IMR-90 (cell line): ENCODE data around the gene CLDN22. TPM values are rescaled to one million over a fixed set of nuclear protein-coding genes. Genes with fewer than 3 reads are reported as not detected.

Source experiments
- ATAC-seq: fragments of 200-7000 bp; cut with Tn5 transposase; 2 replicates; pipeline ENCODE4 v1.9.1; 2020; ENCODE audit warnings: low read depth, mild to moderate bottlenecking, moderate library complexity
- BruUV-seq: library from RNA; stranded (reverse); fragments of 400-500 nt; replicated peaks from 2 replicates; lab custom pipeline; 2021; lab: Mats Ljungman, UMichigan
- CTCF ChIA-PET: fragments of 300-600 bp; formaldehyde crosslinking; extraction: SDS; loops from one replicate; lab custom pipeline; 2021; ENCODE audit warnings: antibody characterized with exemption; lab: Yijun Ruan, JAX
- POLR2A ChIA-PET: fragments of 300-600 bp; sonication (Branson Sonifier 250); formaldehyde crosslinking; loops from one replicate; lab custom pipeline; 2022; ENCODE audit warnings: antibody characterized with exemption; ENCODE audit not compliant: unreplicated experiment; lab: Charles Lee
- DNase-seq: peaks from one replicate; pipeline ENCODE4 v3.0.0; 2013
- H2AFZ ChIP-seq: replicated peaks from 2 replicates; pipeline ENCODE3; 2013; ENCODE audit warnings: low read length, mild to moderate bottlenecking; ENCODE audit not compliant: poor library complexity
- H2AK5ac ChIP-seq: 2 replicates; pipeline ENCODE4 v1.6.1; 2013; ENCODE audit warnings: low read depth, low read length, inconsistent platforms
- H2AK9ac ChIP-seq: replicated peaks from 2 replicates; pipeline ENCODE3; 2013; ENCODE audit warnings: mild to moderate bottlenecking, low read depth, low read length, moderate library complexity; ENCODE audit not compliant: poor library complexity
- H2BK120ac ChIP-seq: 2 replicates; pipeline ENCODE4 v1.6.1; 2013; ENCODE audit warnings: low read depth, low read length, inconsistent platforms
- H2BK15ac ChIP-seq: 3 replicates; pipeline ENCODE4 v1.6.1; 2013; ENCODE audit warnings: low read depth, low read length, inconsistent platforms
- H2BK20ac ChIP-seq: 2 replicates; pipeline ENCODE4 v1.6.1; 2013; ENCODE audit warnings: low read depth, mild to moderate bottlenecking, inconsistent platforms, low read length, moderate library complexity
- H2BK5ac ChIP-seq: 2 replicates; pipeline ENCODE4 v1.6.1; 2013; ENCODE audit warnings: mild to moderate bottlenecking, low read depth, low read length, inconsistent platforms; ENCODE audit not compliant: poor library complexity, severe bottlenecking
- H3K14ac ChIP-seq: replicated peaks from 2 replicates; pipeline ENCODE4 v1.6.1; 2013; ENCODE audit warnings: low read depth, low read length, inconsistent platforms
- H3K18ac ChIP-seq: 2 replicates; pipeline ENCODE4 v1.6.1; 2013; ENCODE audit warnings: low read depth, low read length, control low read depth
- H3K23ac ChIP-seq: 2 replicates; pipeline ENCODE4 v1.6.1; 2013; ENCODE audit warnings: low read depth, low read length, inconsistent platforms
- H3K27ac ChIP-seq: 2 replicates; pipeline ENCODE4 v1.5.1; 2013; ENCODE audit warnings: mild to moderate bottlenecking, control low read depth, low read length; ENCODE audit not compliant: insufficient read depth
- H3K27me3 ChIP-seq: 2 replicates; pipeline ENCODE4 v1.6.1; 2013; ENCODE audit warnings: low read length; ENCODE audit not compliant: control insufficient read depth, insufficient read depth
- H3K36me3 ChIP-seq: 2 replicates; pipeline ENCODE4 v1.6.1; 2013; ENCODE audit warnings: low read length, mixed read lengths; ENCODE audit not compliant: control insufficient read depth, insufficient read depth
- H3K4ac ChIP-seq: 2 replicates; pipeline ENCODE4 v1.6.1; 2013; ENCODE audit warnings: low read depth, low read length, inconsistent platforms
- H3K4me1 ChIP-seq: 2 replicates; pipeline ENCODE4 v1.6.1; 2013; ENCODE audit warnings: low read length, mixed read lengths; ENCODE audit not compliant: control insufficient read depth, insufficient read depth
- H3K4me2 ChIP-seq: 2 replicates; pipeline ENCODE4 v1.6.1; 2013; ENCODE audit warnings: low read depth, mild to moderate bottlenecking, control low read depth, low read length, moderate library complexity
- H3K4me3 ChIP-seq: 2 replicates; pipeline ENCODE4 v1.5.1; 2013; ENCODE audit warnings: low read depth, mild to moderate bottlenecking, control low read depth, low read length, moderate library complexity; ENCODE audit not compliant: insufficient read depth
- H3K56ac ChIP-seq: 2 replicates; pipeline ENCODE4 v1.6.1; 2013; ENCODE audit warnings: low read length, inconsistent platforms; ENCODE audit not compliant: insufficient read depth; ENCODE audit errors: extremely low read depth
- H3K79me1 ChIP-seq, 2 experiments: 2 replicates each; pipeline ENCODE4 v1.6.1; 2013; ENCODE audit warnings: low read length in 2 of 2, inconsistent platforms in 1 of 2, low read depth in 1 of 2
- H3K9ac ChIP-seq: 2 replicates; pipeline ENCODE4 v1.6.1; 2013; ENCODE audit warnings: low read depth, low read length, control low read depth
- H3K9me1 ChIP-seq: 2 replicates; pipeline ENCODE4 v1.6.1; 2013; ENCODE audit warnings: low read length, inconsistent platforms; ENCODE audit not compliant: insufficient read depth
- H3K9me3 ChIP-seq: 2 replicates; pipeline ENCODE4 v1.6.1; 2013; ENCODE audit warnings: low read length; ENCODE audit not compliant: control insufficient read depth, insufficient read depth
- H4K20me1 ChIP-seq: 2 replicates; pipeline ENCODE4 v1.6.1; 2013; ENCODE audit warnings: low read length, inconsistent platforms; ENCODE audit not compliant: insufficient read depth
- H4K5ac ChIP-seq: 2 replicates; pipeline ENCODE4 v1.6.1; 2013; ENCODE audit warnings: mild to moderate bottlenecking, low read depth, low read length, control low read depth
- H4K8ac ChIP-seq, 2 experiments: 2 replicates each; pipeline ENCODE4 v1.6.1; 2013; ENCODE audit warnings: low read depth in 2 of 2, low read length in 2 of 2, control low read depth in 1 of 2, inconsistent platforms in 1 of 2
- H4K91ac ChIP-seq: 2 replicates; pipeline ENCODE4 v1.6.1; 2013; ENCODE audit warnings: low read depth, low read length, inconsistent platforms; ENCODE audit not compliant: insufficient read depth
- CEBPB ChIP-seq: IDR thresholded peaks from 2 replicates; pipeline ENCODE4 v1.6.1; 2012; ENCODE audit warnings: low read depth, low read length, improper control_type of control experiment
- FOS ChIP-seq: fragments of 150-350 bp; IDR thresholded peaks from 2 replicates; pipeline ENCODE4 v1.6.1; 2016; ENCODE audit warnings: low read depth, low read length
- MXI1 ChIP-seq: IDR thresholded peaks from 2 replicates; pipeline ENCODE4 v1.6.1; 2012; ENCODE audit warnings: low read depth, mild to moderate bottlenecking, low read length, moderate library complexity, borderline replicate concordance
- RFX5 ChIP-seq: IDR thresholded peaks from 2 replicates; pipeline ENCODE4 v1.8.0; 2012; ENCODE audit warnings: low read depth, mild to moderate bottlenecking, low read length, moderate library complexity
- WGBS, 2 experiments: methylation state at CpG; one replicate each; pipeline versions ENCODE4 v1.1.5 to v1.1.7; 2013; ENCODE audit warnings: missing lambda C conversion rate in 2 of 2; ENCODE audit not compliant: insufficient read length in 1 of 2; ENCODE audit errors: extremely low coverage in 2 of 2; 5-methylcytosine and 5-hydroxymethylcytosine counted together
- dilution Hi-C: fragments of 300-500 bp; cut with HindIII; formaldehyde crosslinking; loops from one replicate; pipeline ENCODE4 v1.14.3; 2018; ENCODE audit warnings: low sequenced_read_pairs; ENCODE audit not compliant: unreplicated experiment
- in situ Hi-C: fragments of 300-500 bp; cut with MboI; formaldehyde crosslinking; loops from 3 replicates; pipeline ENCODE4 v1.14.3; 2019; ENCODE audit warnings: low sequenced_read_pairs, inconsistent platforms, mixed read lengths
- intact Hi-C: fragments of 100-400 bp; cut with micrococcal nuclease; formaldehyde crosslinking; loops from 2 replicates; pipeline ENCODE4 v1.10.0; 2022
- polyA plus RNA-seq, 3 experiments: library from polyadenylated mRNA; depleted of rRNA; stranded (reverse); fragments of >200 nt; gene quantifications; 2 replicates each; pipeline ENCODE4 v1.2.3, GENCODE V29; 2012; ENCODE audit warnings: low replicate concordance in 1 of 3
- total RNA-seq: library from RNA; depleted of rRNA; stranded (reverse); fragments of >200 nt; gene quantifications from 2 replicates; pipeline ENCODE4 v1.2.3, GENCODE V29; 2012
- TF ChIP-seq, protein P1 (sequence below): fragments of 150-350 bp; IDR thresholded peaks from 2 replicates; pipeline ENCODE4 v1.6.1; 2016; ENCODE audit warnings: low read depth, mild to moderate bottlenecking, low read length, moderate library complexity, borderline replicate concordance

CLDN22 gene
- total and polyA plus RNA-seq, 2 of the 4 experiments (the other 2 are of a cell fraction) = not detected

DNA sequence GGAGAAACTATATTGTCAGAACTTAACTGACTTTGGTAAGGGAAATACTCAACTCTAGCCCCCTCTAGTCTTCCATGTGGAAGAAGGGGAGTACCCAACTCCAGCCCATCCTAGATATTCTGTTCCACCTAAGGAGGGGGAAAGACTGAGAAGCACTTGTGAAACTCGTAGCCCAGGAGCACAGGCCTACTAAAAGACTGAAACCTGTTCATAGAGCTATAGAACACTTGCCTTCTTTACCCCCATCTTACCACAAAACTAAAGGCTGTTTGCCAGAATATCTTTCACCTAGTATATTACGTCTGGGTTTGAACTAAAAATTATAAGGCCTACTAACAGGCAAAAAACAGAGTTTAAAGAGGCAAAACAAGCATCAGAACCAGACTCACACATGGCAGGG lies 15.5 kb downstream of the CLDN22 start:
- POLR2A ChIA-PET = no interaction called here
- H3K23ac ChIP-seq = no peak overlapping the region
- H3K18ac ChIP-seq = no peak overlapping the region
- ATAC-seq (no peak), DNase-seq (no peak)
- H3K14ac ChIP-seq = no peak overlapping the region
- no peaks in the 10 kb centered on the region for H3K27me3 ChIP-seq
- H4K8ac ChIP-seq = no peak overlapping the region
- no peak overlapping the region for H3K4me2 ChIP-seq
- H3K4me1 ChIP-seq = peaks cover 3% of the 10 kb centered on the region; the same call in 1 of the 2 replicates
- H2BK15ac ChIP-seq = no peak overlapping the region
- no peak overlapping the region for H2AK9ac ChIP-seq
- no CpG with 5 or more reads among the region's 2 CpGs for WGBS, 2 experiments
- no peak overlapping the region for H4K91ac ChIP-seq
- no peak overlapping the region for H2AFZ ChIP-seq
- H4K5ac ChIP-seq = no peak overlapping the region
- in situ Hi-C loops (no loop called here), dilution Hi-C loops (no loop called here), intact Hi-C loops (no loop called here)
- no peak overlapping the region for H2AK5ac ChIP-seq
- no peak overlapping the region for H2BK5ac ChIP-seq
- no peak overlapping the region for H2BK20ac ChIP-seq
- no peak overlapping the region for H3K27ac ChIP-seq
- H4K20me1 ChIP-seq = no peaks in the 10 kb centered on the region
- no peak overlapping the region for H3K4me3 ChIP-seq
- peaks cover 9% of the 10 kb centered on the region for H3K36me3 ChIP-seq
- peaks cover 5% of the 10 kb centered on the region for H3K9me1 ChIP-seq
- H3K9me3 ChIP-seq = no peaks in the 10 kb centered on the region
- H3K9ac ChIP-seq = no peak overlapping the region
- H2BK120ac ChIP-seq = no peak overlapping the region
- CTCF ChIA-PET = no interaction called here
- no peak overlapping the region for H3K56ac ChIP-seq
- no TSS peak for BruUV-seq
- 0 out of 4 replicates have a peak, but pooled peaks cover 0 to 4% of the 10 kb centered on the region in 2 experiments for H3K79me1 ChIP-seq
- TF ChIP-seq RFX5 (no peak), MXI1 (no peak), FOS (no peak), CEBPB (no peak)
- TF ChIP-seq, protein P1, sequence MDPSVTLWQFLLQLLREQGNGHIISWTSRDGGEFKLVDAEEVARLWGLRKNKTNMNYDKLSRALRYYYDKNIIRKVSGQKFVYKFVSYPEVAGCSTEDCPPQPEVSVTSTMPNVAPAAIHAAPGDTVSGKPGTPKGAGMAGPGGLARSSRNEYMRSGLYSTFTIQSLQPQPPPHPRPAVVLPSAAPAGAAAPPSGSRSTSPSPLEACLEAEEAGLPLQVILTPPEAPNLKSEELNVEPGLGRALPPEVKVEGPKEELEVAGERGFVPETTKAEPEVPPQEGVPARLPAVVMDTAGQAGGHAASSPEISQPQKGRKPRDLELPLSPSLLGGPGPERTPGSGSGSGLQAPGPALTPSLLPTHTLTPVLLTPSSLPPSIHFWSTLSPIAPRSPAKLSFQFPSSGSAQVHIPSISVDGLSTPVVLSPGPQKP = no peak
- no peak overlapping the region for H3K4ac ChIP-seq
